Astrocyte of the spinal cord (primary cell): ENCODE results near the gene TCP1.

Experiments
- DNase-seq: peaks from one replicate; pipeline ENCODE4 v3.0.0; 2011; ENCODE audit warnings: low read depth, low spot score
- H3K4me3 ChIP-seq: 2 replicates; pipeline ENCODE4 v1.5.1; 2011; ENCODE audit warnings: low read depth, mild to moderate bottlenecking, low read length, moderate library complexity
- CTCF ChIP-seq: IDR thresholded peaks from 2 replicates; pipeline ENCODE4 v1.5.1; 2012; ENCODE audit warnings: low read depth, mild to moderate bottlenecking, low read length, inconsistent platforms
- in situ Hi-C: cut with HindIII; loops from 2 replicates; pipeline ENCODE4 v1.10.0; 2017; ENCODE audit warnings: low sequenced_read_pairs

The TCP1 gene

DNA sequence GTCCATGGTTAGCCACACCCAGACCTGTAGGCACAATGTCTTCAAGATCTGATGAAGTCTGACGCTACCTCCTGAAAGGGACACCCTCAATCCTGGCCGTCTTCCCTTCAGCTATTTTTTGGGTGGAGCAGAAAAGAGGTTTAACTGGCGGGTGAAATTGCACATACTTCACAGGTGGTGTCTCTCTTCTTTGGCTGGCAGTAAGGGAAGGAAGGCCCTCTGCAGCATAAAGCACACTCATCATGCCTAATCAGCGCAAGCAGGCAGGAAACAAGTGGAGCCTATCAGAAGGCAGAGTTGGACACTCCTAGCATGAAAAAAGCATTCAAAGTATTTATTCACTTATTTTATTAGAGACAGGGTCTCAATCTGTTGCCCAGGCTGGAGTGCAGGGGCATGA, 43.5 kb upstream of the TCP1 start:
- no peak overlapping the region for H3K4me3 ChIP-seq
- DNase-seq, result no peak
- in situ Hi-C loops, result no loop called here
- no peak for TF ChIP-seq CTCF

DNA sequence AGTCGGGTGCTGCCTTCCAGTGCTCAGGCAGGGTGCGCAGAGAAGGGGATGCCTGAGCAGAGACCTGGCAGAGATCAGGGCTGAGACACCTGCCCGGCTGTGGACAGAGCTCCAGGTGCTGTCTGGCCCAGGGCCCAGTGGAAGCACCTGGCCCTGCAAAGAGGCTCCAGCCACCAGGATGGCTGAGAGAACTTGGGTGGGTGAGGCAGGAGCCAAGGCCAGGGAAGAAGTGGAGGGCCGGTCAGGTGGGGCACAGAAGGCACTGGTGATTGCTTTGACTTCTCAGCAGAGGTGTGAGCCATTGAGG, 41.9 kb upstream of the TCP1 start:
- no peak for TF ChIP-seq CTCF
- no peak for DNase-seq
- in situ Hi-C loops, result no loop called here
- no peak overlapping the region for H3K4me3 ChIP-seq

DNA sequence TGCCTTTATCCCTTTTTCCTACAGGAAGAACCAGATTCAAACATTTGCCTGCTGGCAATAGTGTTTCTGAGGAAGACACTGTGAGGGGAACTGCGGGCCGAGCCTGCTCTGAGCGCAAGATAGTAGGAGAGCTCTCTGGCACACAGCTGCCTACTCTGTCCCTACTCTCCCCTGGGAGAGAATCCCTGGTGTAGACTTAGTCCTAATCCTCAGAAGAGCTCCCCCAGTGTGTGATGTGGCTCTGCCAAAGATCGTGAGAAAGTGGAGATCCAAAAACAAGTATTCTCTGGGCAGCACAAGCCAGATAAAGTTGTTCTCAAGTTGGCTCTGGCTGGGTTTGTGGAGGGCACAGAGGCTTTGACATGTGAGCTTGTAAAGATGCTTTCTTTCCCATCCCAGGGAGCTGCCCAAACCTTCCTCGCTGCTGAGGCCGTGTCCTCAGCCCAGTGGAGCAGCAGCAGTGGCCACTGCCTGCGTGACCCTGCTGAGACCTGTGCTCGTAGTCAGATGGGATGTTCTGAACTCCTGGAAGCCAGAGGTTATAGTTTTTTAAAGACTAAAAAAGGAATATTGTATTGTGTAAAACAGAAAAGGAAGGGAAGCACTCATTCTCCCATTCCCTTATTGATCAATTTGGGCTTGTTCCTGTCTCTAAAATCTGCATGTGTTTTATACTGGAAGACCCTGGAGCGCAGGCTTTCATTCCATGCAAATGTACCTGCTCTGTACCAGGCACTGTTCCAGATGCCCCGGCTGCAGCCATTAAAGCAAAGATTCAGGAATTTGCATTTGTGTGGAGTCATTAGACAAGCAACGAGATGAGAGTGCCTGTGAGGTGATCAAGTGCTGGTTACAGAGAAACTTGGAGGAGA, 41.3 kb upstream of the TCP1 start:
- H3K4me3 ChIP-seq, result no peak overlapping the region
- no peak for DNase-seq
- TF ChIP-seq CTCF, result no peak
- in situ Hi-C loops, result no loop called here

- in situ Hi-C loops, result no loop called here
- no peak for TF ChIP-seq CTCF
- no peak for DNase-seq
- H3K4me3 ChIP-seq, result no peak overlapping the region
Measured at GRCh38 chr6:159829526-159829925, 40.1 kb upstream of the TCP1 start.

GRCh38 chr6:159828074-159828473, 38.7 kb upstream of the TCP1 start:
- DNase-seq, result no peak
- TF ChIP-seq CTCF, result no peak
- no peak overlapping the region for H3K4me3 ChIP-seq
- in situ Hi-C loops, result no loop called here

DNA sequence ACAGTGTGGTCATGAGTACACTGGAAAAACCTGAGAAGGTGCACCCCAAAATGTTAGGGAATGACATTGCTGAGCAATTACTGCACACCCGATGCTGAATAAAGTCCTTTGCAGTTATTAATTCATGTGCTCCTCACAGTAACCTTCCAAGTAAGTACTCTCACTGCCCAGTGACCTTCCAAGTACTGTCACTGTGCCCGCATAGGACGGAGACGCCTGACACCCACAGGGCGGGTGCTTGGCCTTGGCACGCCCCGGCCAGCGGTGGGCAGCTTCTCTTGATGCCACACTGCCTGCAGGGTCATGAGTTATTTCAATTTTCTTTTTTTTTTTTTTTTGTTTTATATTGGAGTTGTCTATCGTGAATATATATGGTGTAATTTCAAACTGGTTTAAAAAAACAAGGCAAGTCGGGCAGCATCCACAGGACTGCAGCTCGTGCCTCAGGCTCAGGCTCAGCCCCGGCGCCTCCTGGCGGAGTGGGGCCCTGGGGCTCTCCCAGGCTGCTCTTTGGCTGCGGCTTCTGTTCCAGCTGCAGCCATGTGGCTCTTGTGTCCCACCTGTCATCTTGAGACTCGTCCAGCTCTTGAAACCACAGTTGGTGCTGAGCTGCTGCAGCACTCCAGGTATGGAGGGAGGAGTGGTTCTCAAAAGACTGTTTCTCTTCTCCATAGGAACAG, 37.7 kb upstream of the TCP1 start:
- DNase-seq, result no peak
- no peak for TF ChIP-seq CTCF
- in situ Hi-C loops, result no loop called here
- no peak overlapping the region for H3K4me3 ChIP-seq
